ENCODE results near the gene FTHL17.

- TF ChIP-seq EZH2 (IDR thresholded peaks at IDR 0.05) (no peak), POLR2AphosphoS5 (IDR thresholded peaks at IDR 0.05; ENCODE audit: borderline replicate concordance, low read depth, low read length) (no peak)
Observed at GRCh38 chrX:31093639-31093975, 21.8 kb upstream of the FTHL17 start.

Measured in SK-N-MC (cell line).